Activated naive CD4-positive, alpha-beta T cell treated with anti-CD3 and anti-CD28 coated beads, Interleukin-2, amount 50 U/mL, for 72 hours (primary cell): Measurements from ENCODE around the gene KCNB1. TPM values are rescaled to one million over a fixed set of nuclear protein-coding genes. Genes with fewer than 3 reads are reported as not detected.

Source experiments
- ATAC-seq, 2 donors: fragments of 150-1000 bp; cut with Tn5 transposase; 2 replicates each; pipeline ENCODE4 v1.10.0; 2021; ENCODE audit warnings: mild to moderate bottlenecking in 2 of 2, moderate library complexity in 2 of 2
- DNase-seq, 2 donors: peaks; one replicate each; pipeline ENCODE4 v3.0.0; 2021 to 2022; ENCODE audit warnings: low spot score in 2 of 2
- H3K27ac Mint-ChIP-seq, 2 donors: one replicate each; pipeline ENCODE4 v1.8.0; 2022; ENCODE audit warnings: mild to moderate bottlenecking in 2 of 2, mixed read lengths in 2 of 2
- H3K36me3 Mint-ChIP-seq, 2 donors: one replicate each; pipeline ENCODE4 v1.8.0; 2022; ENCODE audit warnings: mixed read lengths in 2 of 2
- H3K9me3 Mint-ChIP-seq, 2 donors: one replicate each; pipeline ENCODE4 v1.8.0; 2022; ENCODE audit warnings: mixed read lengths in 2 of 2
- total RNA-seq, 2 donors: library from RNA; stranded (reverse); gene quantifications; one replicate each; pipeline ENCODE4 v1.2.3, GENCODE V29; 2022

KCNB1 gene
- total RNA-seq, 2 donors from 2014 or later = not detected

DNA sequence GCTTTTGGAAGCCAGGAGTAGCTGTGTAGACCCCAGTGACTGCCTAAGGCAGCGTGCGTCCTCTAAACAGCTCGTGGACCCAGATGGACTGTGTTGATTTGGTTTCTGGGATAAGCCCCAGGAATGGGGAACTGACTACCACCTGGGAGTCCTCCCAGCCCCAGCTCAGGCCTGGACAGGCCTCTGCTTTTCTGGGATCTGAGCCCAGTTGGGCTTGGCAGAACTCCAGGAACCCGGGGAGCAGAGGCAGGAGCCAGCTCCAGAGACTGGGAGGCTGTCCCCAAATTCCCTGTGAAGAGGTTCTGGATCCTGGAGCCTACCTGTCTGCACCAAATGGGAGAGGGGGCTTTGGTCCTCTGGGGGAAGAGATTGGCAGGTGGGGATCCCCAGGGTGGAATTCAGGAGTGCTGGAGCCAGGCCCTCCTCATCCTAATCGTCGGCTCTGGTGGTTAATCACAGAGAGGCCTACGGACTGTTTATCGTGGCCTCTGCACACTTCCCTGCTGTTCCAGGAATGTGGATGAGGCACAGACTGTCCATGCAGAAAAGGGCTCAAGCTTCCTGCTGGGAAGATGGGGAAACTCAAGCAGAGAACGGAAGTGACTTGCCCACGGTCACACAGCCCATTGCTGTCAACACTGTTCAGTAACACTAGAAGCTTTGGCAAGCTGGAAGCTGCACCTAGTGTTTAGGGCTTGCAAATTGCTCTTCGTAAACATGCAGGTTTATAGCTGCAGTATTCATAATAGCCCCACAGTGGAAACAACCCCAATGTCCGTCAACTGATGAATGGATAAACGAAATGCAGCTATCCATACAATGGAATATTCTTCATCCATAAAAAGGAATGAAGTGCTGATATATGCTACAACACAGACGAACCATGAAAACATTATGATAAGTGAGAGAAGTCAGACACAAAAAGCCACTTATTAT is 100.6 kb downstream of the KCNB1 start:
- peaks cover 0 to 5% of the 10 kb centered on the region in 2 donors for H3K9me3 Mint-ChIP-seq
- no peak for DNase-seq
- H3K36me3 Mint-ChIP-seq = no peaks in the 10 kb centered on the region
- H3K27ac Mint-ChIP-seq = no peak overlapping the region
- ATAC-seq = no peak

DNA sequence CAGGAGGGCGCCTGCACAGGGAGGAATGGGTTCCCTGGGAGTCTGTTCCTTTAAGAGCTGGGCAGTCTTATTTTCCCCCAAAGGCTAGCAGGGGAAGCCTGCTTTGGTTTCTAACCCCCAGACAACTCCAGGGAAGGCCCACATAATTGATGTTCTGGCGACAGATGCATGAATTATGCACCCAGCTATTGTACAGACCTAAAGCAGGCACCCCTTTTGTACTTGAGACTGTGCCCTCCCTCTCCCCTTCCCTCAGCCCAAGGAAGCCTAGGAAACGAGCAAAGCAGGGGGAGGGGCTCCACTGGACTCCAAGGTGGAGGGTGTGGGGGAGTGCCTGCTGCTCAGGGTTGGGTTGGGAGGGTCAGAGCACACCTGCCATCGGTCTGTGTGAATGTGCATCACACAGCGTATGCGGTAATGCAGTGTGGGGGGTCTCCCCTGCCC is 102.1 kb downstream of the KCNB1 start:
- Mint-ChIP-seq H3K9me3 (no peaks in the 10 kb centered on the region), H3K36me3 (no peaks in the 10 kb centered on the region), H3K27ac (no peak overlapping the region)
- DNase-seq (no peak), ATAC-seq (no peak)

DNA sequence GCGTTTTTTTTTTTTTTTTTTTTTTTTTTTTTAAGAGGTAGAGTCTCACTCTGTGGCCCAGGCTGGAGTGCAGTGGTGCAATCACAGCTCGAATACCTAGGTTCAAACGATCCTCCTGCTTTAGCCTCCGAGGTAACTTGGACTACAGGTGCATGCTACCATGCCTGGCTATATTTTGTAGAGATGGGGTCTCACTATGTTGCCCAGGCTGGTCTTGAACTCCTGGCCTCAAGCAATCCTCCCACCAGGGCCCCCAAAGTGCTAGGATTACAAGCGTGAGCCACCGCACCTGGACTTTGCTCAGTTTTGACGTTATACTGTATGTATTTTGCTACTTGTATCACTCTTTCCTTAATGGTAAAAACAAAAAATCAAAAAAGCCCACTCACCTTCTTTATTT is 103.1 kb downstream of the KCNB1 start:
- H3K9me3 Mint-ChIP-seq = no peaks in the 10 kb centered on the region
- ATAC-seq (no peak), DNase-seq (no peak)
- no peak overlapping the region for H3K27ac Mint-ChIP-seq
- no peaks in the 10 kb centered on the region for H3K36me3 Mint-ChIP-seq

DNA sequence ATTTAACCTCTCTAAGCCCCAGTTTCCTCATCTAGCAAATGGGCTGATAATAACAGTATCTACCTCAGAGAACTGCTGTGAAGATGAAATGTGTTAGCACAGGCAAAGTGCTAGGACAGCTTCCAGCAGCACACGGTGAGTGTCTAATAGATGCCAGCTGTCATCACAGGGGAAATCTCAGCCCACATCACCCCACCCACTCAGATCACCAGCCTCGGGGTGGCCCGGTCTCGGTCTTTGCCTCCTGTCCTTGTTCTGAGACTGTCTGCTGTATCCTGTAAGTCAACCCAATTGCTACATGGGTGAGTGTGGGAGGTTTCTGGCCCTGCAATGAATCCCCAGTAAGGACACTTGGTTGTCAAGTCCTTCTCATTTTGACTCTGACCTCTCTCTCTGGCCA is 105.1 kb downstream of the KCNB1 start:
- no peak for DNase-seq
- ATAC-seq = no peak

DNA sequence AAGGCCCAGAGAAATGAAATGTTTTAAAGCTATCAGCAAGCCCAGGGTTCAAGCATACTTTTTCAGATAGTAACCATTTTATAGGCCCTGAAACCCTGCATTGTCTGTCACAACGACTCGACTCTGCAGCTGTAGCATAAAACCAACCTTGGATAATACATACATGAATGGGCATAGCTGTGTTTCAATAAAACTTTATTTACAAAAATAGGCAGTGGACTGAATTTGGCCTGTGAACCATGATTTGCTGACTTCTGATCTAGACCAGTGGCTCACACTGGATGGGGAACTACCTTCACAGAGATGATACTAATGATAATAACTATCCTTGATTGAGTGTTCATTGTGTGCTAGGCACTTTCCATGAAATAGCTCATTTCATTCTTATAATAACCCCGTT is 107.3 kb downstream of the KCNB1 start:
- no peak for ATAC-seq
- DNase-seq = no peak
- Mint-ChIP-seq H3K27ac (no peak overlapping the region), H3K9me3 (no peaks in the 10 kb centered on the region), H3K36me3 (no peaks in the 10 kb centered on the region)

More for the DNA sequence above, 105.1 kb downstream of the KCNB1 start:
- Mint-ChIP-seq H3K9me3 (no peaks in the 10 kb centered on the region), H3K36me3 (no peaks in the 10 kb centered on the region), H3K27ac (no peak overlapping the region)

DNA sequence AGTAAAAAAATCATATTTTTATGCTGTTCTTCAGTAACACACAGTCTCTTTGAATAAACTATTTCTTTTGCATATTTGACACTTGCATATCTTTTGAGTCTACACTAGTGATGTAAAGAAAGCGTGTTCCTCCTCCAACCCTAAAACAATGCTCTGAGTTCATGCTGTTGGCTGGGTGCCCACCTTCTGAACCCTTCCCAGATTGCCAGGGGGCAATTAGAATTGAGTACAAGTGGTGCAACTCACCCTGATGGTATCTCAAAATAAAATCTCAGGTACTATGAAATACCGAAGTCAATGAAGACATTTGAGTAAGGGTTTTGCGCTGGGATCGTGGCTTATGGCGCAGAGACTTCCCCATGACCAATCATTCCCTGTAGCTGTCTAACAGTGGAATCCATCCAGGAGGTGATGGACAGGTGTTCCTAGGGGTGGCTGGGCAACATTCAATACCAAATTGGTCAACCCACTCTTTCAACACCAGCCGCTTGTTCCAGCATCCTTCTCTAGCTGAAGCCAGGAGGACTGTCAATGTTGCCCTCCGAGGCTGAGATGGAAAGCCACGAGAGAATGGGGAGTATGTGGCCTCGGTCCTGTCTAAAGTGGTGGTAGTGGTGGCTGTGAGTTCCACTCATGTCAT is 110.3 kb downstream of the KCNB1 start:
- no peak for DNase-seq
- H3K36me3 Mint-ChIP-seq = no peaks in the 10 kb centered on the region

DNA sequence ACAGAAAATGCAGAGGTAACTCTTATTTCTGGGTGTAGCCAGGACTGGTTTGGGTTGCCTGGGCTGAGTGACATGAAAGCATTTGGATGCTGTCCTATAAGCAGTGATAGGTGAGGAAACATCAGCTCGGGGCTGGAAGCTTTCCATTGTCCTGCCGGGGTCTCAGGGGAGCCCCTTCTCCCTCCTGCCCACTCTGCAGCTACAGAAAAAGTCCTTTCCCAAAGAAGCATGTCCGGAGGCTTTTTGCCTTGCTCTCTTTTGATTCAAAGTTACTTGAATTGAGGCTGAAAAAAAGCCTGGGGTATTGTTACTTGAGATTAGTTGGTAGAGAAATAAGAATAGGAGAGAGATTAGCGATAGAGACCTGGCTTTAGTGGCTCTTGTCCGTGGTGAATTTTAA is 113.9 kb downstream of the KCNB1 start:
- no peak for DNase-seq
- no peak for ATAC-seq
- H3K36me3 Mint-ChIP-seq = no peaks in the 10 kb centered on the region
- H3K27ac Mint-ChIP-seq = no peak overlapping the region
- no peaks in the 10 kb centered on the region for H3K9me3 Mint-ChIP-seq

More for the DNA sequence above, 110.3 kb downstream of the KCNB1 start:
- no peak for ATAC-seq
- Mint-ChIP-seq H3K9me3 (no peaks in the 10 kb centered on the region), H3K27ac (no peak overlapping the region)

DNA sequence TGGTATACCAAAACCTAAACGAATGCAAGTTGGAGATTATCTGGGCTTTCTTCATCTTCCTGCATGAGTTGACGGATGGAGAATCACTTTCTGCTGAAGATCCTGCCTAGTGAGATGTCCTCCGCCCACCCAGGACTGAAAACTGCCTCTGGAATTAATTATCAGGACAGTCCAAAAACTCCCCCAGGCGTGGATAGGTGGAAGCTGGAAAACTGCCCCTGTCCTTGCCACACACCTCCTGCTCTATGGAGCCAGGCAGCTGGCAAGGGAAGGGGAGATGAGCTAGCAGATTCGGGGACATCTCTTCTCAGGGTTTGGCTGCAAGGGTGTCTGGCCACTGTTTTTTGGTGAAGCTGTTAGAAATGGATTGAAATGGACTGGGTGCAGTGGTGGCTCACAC is 115.4 kb downstream of the KCNB1 start:
- no peak overlapping the region for H3K27ac Mint-ChIP-seq
- H3K9me3 Mint-ChIP-seq = no peaks in the 10 kb centered on the region
- ATAC-seq = no peak
- no peaks in the 10 kb centered on the region for H3K36me3 Mint-ChIP-seq
- DNase-seq = no peak

DNA sequence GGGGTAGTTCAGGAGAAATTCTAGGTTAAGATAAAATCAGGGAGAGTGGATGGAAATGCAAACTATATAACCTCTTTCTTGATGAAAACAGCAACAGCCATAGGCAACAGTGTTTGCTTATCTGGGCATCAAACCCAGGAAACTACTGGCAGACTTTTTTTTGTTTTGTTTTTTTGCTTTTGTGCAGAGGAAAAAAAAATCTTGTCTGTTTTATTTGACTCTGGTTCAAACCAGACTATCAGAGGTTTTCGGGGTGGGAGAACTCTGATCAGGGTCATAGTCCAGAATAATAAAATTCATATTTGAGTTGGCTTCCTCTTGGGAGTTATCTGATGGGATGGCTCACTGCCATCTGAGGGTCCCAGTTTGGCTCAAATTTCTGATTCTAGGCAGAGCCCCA is 115.8 kb downstream of the KCNB1 start:
- no peak for ATAC-seq
- Mint-ChIP-seq H3K9me3 (no peaks in the 10 kb centered on the region), H3K36me3 (no peaks in the 10 kb centered on the region), H3K27ac (no peak overlapping the region)
- no peak for DNase-seq

DNA sequence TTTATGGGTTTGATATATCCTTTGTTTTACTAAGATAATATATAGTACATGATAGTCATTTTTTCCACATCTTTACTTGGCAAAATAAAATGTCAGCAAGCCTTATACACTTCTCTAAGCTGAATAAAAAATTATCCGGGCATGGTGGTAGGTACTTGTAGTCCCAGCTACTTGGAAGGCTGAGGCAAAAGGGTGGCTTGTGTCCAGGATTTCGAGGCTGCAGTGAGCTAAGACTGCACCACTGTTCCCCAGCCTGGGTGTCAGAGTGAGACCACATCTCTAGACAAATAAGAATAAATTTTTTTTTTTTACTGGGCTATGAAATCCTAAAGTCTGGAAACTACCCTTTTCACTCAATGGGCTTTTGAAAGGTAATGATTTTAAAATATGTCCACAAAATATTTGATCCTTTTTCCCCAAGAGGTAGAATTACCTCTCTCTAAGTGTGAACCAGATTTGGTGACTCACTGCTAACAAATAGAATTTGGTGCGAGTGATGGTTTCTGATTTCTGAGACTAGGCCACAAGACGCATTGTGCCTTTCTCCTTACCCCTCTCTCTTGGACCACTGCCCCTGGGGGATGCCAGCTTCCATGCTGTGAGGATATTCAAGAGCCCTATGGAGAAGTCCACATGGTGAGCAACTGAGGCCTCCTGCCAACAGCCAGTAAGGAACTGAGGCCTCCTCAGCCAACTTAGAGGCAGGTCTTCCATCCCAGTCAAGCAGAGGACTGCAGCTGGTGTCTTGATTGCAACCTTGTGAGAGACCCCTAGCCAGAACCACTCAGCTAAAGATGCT is 120.4 kb downstream of the KCNB1 start:
- no peaks in the 10 kb centered on the region for H3K36me3 Mint-ChIP-seq
- no peak for ATAC-seq
- no peak overlapping the region for H3K27ac Mint-ChIP-seq
- H3K9me3 Mint-ChIP-seq = no peaks in the 10 kb centered on the region
- DNase-seq = no peak

DNA sequence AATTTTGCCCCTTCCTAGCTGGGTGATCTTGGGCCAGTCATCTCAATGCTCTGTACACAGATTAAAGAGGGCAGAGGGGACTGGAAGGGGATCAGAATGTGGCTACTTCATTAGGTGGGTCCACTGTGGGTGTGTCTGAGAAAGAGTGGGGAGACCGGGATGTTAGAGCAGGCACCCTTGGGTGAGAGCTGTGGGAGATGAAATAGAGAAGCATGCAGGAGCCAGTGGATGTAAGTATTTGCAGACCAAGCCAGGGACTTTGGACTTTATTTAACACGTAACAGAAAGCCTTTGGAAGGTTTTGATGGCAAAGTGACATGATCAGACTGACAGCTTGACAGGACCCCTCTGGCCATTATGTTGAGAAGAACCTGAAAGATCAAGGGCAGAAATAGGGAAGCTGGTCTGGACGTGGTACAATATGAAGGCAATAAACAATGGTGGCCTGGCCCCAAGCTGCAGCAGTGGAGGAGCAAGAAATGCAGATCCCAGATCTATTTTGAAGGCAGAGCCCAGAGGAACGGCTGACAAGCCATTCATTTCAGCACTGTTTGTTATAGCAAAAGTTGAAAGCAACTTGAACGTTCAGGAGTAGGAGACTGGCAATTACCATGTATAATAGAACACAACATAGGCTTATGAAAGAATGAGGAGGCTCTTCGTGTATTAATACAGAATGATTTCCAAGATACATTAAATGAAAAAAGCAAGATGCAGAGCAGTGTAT is 122.1 kb downstream of the KCNB1 start:
- H3K36me3 Mint-ChIP-seq = no peaks in the 10 kb centered on the region
- no peak for ATAC-seq
- H3K9me3 Mint-ChIP-seq = no peaks in the 10 kb centered on the region
- H3K27ac Mint-ChIP-seq = no peak overlapping the region
- DNase-seq = no peak

DNA sequence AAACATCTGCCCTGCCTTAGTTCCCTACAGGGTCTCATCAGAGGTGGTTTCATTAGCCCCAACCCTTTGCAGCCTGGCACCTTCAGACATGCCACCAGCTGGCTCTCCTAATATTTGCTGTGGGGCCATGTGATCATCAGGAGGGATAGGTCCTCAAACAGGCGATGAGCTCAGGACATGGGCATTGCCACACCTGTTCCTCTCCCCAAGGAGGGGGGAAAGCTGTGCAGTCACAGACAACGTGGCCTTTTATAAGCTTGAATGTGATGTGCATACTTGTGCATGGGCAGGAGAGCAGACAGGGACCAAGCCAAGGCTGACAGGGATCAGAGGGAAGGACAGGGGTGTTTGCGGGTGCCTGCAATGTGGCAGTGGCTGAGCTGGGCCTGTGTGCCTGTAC is 125.8 kb downstream of the KCNB1 start:
- no peak overlapping the region for H3K27ac Mint-ChIP-seq
- DNase-seq (no peak), ATAC-seq (no peak)
- no peaks in the 10 kb centered on the region for H3K36me3 Mint-ChIP-seq
- no peaks in the 10 kb centered on the region for H3K9me3 Mint-ChIP-seq

DNA sequence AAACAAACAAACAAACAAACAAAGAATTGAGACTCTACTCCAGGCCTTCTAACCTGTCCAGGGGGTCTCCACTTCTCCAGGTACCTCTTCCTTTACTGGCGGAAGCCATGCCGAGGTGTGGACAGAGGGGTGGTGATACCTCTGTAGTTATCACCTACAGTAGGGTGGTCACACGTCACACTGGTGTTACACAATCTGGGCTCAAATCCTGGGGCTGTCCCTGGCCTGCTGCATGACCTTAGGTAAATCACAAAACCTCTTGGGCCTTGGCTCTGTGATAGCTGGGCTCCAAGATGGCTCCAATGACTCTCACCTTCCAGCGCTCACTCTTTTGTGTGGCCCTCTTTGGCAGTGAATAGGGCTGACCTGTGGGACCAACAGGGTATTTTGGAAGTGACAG is 127.8 kb downstream of the KCNB1 start:
- Mint-ChIP-seq H3K9me3 (no peaks in the 10 kb centered on the region), H3K27ac (no peak overlapping the region), H3K36me3 (no peaks in the 10 kb centered on the region)
- DNase-seq = no peak
- no peak for ATAC-seq

DNA sequence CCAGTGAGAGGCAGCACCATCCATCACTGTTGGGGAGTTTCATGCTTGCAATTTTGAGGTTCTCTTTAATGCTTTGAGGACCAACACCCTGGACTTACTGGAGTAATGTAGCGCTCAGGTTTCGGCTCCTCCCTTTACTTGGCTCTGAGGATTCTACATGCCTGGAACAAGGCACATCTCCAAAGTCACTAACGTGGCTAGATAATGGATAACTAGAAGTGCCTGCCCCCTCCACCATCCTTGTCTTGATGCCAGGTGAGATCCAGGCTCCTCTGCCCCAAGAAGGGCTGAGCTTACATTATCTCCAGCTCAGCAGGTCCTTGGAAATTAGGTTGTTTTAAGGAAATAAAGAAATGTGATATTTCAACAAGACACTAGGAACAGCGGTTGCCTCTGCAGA is 129.1 kb downstream of the KCNB1 start:
- DNase-seq (no peak), ATAC-seq (no peak)
- H3K36me3 Mint-ChIP-seq = no peaks in the 10 kb centered on the region
- no peak overlapping the region for H3K27ac Mint-ChIP-seq
- no peaks in the 10 kb centered on the region for H3K9me3 Mint-ChIP-seq

DNA sequence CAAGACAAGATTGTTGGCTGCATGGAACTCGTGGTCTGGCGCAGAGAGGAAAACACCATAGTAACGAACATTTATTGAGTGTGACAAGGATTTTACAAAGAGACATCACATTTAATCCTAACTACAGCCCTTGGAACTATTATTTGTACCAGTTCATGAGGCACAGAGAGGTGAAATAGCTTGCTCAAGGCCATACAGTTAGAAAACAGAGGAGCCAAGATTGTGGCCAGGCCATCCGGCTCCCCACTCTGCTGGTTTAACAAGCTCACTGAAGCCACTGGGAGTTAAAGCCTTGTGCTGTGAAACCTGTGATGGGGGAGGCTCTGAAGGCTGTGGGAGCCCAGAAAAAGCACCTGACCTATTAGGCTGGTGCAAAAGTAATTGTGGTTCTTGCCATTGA is 129.7 kb downstream of the KCNB1 start:
- ATAC-seq = no peak
- Mint-ChIP-seq H3K9me3 (no peaks in the 10 kb centered on the region), H3K36me3 (no peaks in the 10 kb centered on the region), H3K27ac (no peak overlapping the region)
- DNase-seq = no peak

DNA sequence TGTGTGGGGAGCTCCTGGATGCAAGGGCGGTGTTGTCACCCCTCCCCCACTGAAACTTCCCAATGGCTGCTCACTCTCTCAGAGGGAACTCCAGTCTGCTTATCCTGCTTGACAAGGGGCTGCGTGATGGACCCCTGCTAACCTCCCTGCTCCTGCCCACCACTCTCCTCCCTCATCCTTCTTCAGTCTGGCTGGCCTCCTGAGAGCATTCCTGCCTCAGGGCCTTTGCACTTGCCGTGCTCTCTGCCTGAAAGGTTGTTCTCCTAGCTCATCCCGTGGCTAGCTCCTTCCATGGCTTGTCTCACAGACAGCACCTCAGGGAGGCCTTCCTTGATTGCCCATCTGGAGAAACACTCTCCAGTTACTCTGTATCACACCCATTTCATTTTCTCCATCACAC is 130.7 kb downstream of the KCNB1 start:
- no peak for DNase-seq
- no peak overlapping the region for H3K27ac Mint-ChIP-seq
- no peak for ATAC-seq

More for the DNA sequence above, 130.7 kb downstream of the KCNB1 start:
- Mint-ChIP-seq H3K9me3 (no peaks in the 10 kb centered on the region), H3K36me3 (no peaks in the 10 kb centered on the region)
